GM19043 (cell line): ENCODE data around the gene SCNN1G.

Experiments
- ATAC-seq: cut with Tn5 transposase; IDR thresholded peaks from one replicate; pipeline ENCODE4 v1.9.1; 2021; ENCODE audit warnings: low read depth; ENCODE audit not compliant: unreplicated experiment

Gene SCNN1G

GRCh38 chr16:23194497-23195221 is 12.1 kb downstream of the SCNN1G start:
- ATAC-seq = no peak

- ATAC-seq = no peak
These were observed 12.9 kb downstream of the SCNN1G start for GRCh38 chr16:23195366-23195978.

GRCh38 chr16:23196539-23196938 is 14.0 kb downstream of the SCNN1G start:
- no peak for ATAC-seq

GRCh38 chr16:23202166-23202565 is 19.6 kb downstream of the SCNN1G start:
- ATAC-seq = no peak

- no peak for ATAC-seq
These were observed 24.4 kb downstream of the SCNN1G start for GRCh38 chr16:23206986-23207385.

GRCh38 chr16:23207485-23207884 is 24.9 kb downstream of the SCNN1G start:
- no peak for ATAC-seq

- no peak for ATAC-seq
These were observed 27.1 kb downstream of the SCNN1G start for GRCh38 chr16:23209606-23210005.

- no peak for ATAC-seq
These were observed 31.3 kb downstream of the SCNN1G start for GRCh38 chr16:23213831-23214230.

GRCh38 chr16:23214796-23215195 is 32.3 kb downstream of the SCNN1G start:
- no peak for ATAC-seq

- no peak for ATAC-seq
These were observed 32.9 kb downstream of the SCNN1G start for GRCh38 chr16:23215435-23215834.

- ATAC-seq = no peak
These were observed 34.2 kb downstream of the SCNN1G start for GRCh38 chr16:23216658-23217246.

GRCh38 chr16:23217646-23218045 is 35.1 kb downstream of the SCNN1G start:
- ATAC-seq = no peak

GRCh38 chr16:23222929-23223328 is 40.4 kb downstream of the SCNN1G start:
- no peak for ATAC-seq

- no peak for ATAC-seq
These were observed 40.8 kb downstream of the SCNN1G start for GRCh38 chr16:23223368-23223767.

GRCh38 chr16:23225109-23225508 is 42.6 kb downstream of the SCNN1G start:
- no peak for ATAC-seq

- no peak for ATAC-seq
These were observed 43.1 kb downstream of the SCNN1G start for GRCh38 chr16:23225634-23226033.

GRCh38 chr16:23227529-23227928 is 45.0 kb downstream of the SCNN1G start:
- no peak for ATAC-seq

GRCh38 chr16:23229714-23230113 is 47.2 kb downstream of the SCNN1G start:
- ATAC-seq = no peak

GRCh38 chr16:23232806-23233205 is 50.3 kb downstream of the SCNN1G start:
- no peak for ATAC-seq

GRCh38 chr16:23235176-23235575 is 52.6 kb downstream of the SCNN1G start:
- ATAC-seq = no peak

- ATAC-seq = no peak
These were observed 54.4 kb downstream of the SCNN1G start for GRCh38 chr16:23236983-23237382.

GRCh38 chr16:23240994-23241393 is 58.4 kb downstream of the SCNN1G start:
- ATAC-seq = no peak
